Measurements from ENCODE around the gene RPTOR.

RPTOR gene

DNA sequence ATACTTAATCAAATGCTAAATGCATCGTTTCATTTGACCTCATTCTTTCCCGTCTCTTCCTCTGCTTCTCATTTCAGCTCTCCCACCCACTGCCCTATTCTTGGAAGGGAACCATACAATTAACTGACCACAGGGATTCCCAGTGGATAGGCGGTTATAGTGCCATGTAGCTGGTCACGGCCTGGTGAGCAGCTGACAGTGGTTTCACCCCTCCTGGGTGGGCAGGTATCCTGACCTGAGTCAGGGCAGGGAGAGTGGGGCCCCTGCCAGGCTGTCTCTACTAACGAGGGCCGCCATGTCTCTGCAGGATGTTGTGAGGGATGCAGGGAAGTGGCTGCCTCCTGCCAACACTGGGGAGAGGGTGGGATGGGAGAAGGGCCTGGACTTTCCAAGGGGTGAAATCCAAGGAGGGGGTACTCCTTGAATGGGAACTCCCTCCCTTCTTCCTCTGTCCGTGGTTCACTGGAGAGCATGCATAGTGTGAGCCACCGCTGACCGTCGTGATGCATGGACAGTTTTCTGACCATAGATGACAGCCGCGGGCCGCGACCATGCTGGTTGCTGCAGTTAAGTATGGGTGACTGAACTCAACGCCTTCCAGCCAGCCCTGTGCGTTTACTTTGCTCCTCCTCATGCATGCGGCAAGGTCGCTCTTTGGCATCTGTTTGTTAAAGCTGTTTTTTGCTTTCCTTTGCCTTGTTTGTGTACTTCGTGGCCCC lies 95.9 kb downstream of the RPTOR start:
- DNase-seq (ENCODE audit: low read depth), result no peak
- H3K4me3 ChIP-seq (ENCODE audit: low read depth, low read length), result no peak overlapping the region
- TF ChIP-seq, protein P1, sequence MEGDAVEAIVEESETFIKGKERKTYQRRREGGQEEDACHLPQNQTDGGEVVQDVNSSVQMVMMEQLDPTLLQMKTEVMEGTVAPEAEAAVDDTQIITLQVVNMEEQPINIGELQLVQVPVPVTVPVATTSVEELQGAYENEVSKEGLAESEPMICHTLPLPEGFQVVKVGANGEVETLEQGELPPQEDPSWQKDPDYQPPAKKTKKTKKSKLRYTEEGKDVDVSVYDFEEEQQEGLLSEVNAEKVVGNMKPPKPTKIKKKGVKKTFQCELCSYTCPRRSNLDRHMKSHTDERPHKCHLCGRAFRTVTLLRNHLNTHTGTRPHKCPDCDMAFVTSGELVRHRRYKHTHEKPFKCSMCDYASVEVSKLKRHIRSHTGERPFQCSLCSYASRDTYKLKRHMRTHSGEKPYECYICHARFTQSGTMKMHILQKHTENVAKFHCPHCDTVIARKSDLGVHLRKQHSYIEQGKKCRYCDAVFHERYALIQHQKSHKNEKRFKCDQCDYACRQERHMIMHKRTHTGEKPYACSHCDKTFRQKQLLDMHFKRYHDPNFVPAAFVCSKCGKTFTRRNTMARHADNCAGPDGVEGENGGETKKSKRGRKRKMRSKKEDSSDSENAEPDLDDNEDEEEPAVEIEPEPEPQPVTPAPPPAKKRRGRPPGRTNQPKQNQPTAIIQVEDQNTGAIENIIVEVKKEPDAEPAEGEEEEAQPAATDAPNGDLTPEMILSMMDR (IDR thresholded peaks at IDR 0.05; ENCODE audit: low read depth, low read length, missing control alignments), result no peak

DNA sequence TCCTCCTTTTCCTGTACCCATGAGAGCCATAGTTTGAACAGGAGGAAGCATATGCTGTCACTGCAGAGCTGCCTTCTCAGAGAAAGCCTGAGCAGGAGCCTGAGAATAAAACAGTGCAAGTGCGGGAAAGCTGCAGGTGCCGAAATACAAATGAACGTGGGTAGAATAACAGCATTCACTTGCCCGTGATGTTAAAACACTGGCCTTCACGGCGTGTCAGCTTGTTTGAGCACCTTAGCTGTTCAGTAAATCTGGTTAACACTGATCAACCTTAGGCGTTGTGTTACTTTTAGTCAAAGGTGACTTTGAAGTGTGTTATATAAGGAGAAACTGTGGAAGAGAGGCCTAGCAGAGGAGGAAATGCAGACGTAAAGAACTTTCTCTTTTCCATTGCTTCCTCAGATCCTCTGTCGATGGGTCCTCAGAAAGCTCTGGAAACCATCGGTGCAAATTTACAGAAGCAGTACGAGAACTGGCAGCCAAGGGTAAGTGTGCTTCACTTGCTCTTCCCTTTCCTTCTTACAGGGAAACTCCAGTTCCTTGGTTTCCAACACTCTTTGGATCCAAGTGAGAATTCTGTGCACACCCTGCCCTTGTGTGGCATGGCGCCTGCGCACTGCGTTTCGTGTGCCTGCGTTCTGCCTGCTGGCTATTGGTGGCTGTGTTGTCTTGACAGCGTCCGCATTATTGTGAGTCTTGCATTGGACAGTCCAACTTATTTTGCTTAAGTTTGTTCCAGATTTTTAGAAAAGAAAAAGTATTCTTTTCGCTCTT lies 98.9 kb downstream of the RPTOR start:
- no peak for DNase-seq (ENCODE audit: low read depth)
- H3K4me3 ChIP-seq (ENCODE audit: low read depth, low read length), result no peak overlapping the region
- TF ChIP-seq, protein P1 (IDR thresholded peaks at IDR 0.05; ENCODE audit: low read depth, low read length, missing control alignments), result no peak

DNA sequence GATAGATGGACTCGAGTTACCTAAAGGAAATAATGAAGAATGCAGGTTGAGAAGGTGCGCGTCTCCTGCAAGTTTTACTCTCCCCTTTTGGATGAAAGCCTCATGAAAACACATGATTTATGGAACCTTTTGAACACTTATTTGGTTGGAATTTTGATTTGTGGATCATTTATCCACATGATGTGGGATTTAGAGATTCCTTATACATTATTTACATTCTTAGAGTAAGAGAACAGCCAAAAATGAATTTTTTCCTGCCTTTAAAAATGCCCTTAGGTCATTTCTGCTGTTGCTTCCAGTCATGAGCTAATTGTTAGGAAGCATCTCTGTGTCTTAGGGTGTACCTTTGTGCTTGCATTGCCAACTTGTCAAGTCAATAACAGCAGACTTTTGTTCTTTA lies 99.9 kb downstream of the RPTOR start:
- no peak for DNase-seq (ENCODE audit: low read depth)

DNA sequence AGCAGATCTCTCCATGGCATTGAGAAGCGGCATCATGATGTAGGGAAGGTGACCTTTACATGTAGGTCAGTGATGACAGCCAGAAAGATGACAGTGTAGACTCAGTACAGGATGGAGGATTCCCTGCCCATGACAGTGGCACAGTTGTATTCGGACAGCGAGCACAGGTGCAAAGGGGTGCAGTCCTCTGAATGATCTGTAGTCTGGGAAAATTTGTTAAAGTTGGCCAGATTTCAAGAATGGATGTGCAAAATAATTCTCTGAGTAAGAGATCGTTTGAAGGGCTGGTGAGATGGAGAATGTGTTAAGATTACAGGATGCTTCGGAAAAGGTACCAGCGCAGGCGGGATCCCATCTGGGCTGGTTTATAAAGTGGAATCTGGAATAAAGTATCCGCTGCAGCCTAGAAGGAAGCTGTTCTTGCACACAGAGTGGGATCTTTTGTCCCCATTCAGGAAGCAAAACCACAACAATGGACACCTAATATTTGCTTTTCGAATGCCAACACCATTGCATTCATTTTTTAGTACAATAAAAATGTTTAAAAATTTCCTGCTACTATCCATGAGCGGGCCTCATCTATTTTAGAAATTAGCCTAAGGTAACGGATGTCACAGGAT lies 101.2 kb downstream of the RPTOR start:
- DNase-seq (ENCODE audit: low read depth), result no peak
- no peak overlapping the region for H3K4me3 ChIP-seq (ENCODE audit: low read depth, low read length)
- TF ChIP-seq, protein P1 (IDR thresholded peaks at IDR 0.05; ENCODE audit: low read depth, low read length, missing control alignments), result no peak

More for the DNA sequence above, 99.9 kb downstream of the RPTOR start:
- TF ChIP-seq, protein P1 (IDR thresholded peaks at IDR 0.05; ENCODE audit: low read depth, low read length, missing control alignments), result no peak
- no peak overlapping the region for H3K4me3 ChIP-seq (ENCODE audit: low read depth, low read length)

DNA sequence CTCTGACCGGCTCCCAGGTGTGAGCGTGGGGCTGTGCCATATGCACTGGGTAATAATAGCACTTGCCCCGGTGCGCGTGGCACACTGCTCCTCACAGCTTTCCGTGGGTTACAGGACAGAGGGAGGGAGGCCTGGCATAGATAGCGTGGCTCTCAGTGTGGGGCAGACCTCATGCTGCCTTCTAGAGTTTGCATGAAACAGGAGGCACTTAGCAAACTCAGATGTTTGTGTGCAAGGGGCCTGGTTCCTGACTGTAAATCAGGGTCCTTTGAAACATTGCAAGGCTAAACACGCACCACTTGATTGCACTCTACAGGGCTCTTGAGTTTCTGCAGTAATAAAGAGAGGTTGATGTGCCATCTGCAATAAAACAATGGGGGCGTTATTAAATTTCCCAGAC lies 101.7 kb downstream of the RPTOR start:
- H3K4me3 ChIP-seq (ENCODE audit: low read depth, low read length), result no peak overlapping the region
- no peak for DNase-seq (ENCODE audit: low read depth)
- TF ChIP-seq, protein P1 (IDR thresholded peaks at IDR 0.05; ENCODE audit: low read depth, low read length, missing control alignments), result no peak

DNA sequence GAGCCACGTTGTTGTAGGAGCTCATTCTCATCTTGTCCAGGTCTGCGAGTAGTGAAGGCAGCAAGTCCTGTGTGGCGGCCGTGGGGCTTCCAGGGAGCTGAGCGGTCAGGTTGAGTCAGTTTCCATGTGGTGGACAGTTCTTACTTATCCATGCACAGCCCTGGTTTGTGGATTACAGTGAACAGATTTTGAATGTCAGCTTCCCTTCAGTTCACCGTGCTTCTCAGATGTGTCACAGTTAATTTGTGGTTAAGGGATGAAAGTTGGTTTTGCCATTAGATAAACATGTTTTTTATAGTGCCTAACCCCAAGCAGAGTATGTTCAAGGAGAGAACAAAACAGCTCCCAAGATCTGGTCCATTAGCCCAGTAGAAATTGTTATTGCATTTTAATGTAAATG lies 103.1 kb downstream of the RPTOR start:
- no peak for DNase-seq (ENCODE audit: low read depth)
- no peak overlapping the region for H3K4me3 ChIP-seq (ENCODE audit: low read depth, low read length)
- TF ChIP-seq, protein P1 (IDR thresholded peaks at IDR 0.05; ENCODE audit: low read depth, low read length, missing control alignments), result no peak

Measured in GM12864 (cell line).